ENCODE measurements around the gene S100A12.
"Not testable (repeated sequence)": the region's sequence is repeated elsewhere in the genome, so short reads cannot be mapped to it uniquely, and the experiment has no call there.

S100A12 gene

DNA sequence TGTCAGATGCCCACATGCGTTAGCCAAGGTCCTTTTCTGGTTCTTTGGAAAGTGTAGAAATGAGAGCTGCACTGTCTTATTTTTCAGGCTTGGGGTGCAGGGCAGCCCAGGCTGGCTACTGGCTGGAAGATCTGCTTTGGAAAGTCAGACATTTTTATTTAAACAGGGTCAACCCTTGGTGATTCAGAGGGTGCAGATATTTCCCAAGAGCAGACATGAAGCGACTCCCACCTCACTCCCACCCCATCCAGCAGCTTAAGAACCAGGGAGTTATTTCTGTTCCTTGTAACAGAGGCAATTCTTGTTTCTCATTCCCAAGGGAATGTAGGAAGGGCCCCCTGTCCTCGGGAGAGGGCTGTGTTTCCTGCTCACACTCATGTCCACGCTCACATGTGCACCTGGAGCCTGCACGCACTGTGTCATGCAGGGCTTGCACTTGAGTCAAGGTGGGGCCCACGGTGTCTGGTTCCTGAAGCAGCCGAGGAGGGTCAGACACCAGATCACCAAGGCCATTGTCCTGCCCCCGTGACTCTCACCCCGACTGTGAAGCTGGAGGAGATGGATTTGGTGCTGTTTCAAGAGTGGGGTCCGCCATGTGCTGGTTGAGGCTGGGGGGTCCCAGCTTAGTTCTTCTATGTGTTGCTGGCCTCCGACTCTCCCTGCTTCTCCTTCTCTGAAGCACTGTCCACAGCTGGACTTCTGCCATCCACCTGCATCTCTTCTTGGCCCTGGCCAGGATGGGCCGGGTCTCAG is 41.9 kb upstream of the S100A12 start:
- no peak for TF ChIP-seq EZH2phosphoT487 (IDR thresholded peaks at IDR 0.05; ENCODE audit: borderline replicate concordance, low read length)
- TF ChIP-seq, protein P1, sequence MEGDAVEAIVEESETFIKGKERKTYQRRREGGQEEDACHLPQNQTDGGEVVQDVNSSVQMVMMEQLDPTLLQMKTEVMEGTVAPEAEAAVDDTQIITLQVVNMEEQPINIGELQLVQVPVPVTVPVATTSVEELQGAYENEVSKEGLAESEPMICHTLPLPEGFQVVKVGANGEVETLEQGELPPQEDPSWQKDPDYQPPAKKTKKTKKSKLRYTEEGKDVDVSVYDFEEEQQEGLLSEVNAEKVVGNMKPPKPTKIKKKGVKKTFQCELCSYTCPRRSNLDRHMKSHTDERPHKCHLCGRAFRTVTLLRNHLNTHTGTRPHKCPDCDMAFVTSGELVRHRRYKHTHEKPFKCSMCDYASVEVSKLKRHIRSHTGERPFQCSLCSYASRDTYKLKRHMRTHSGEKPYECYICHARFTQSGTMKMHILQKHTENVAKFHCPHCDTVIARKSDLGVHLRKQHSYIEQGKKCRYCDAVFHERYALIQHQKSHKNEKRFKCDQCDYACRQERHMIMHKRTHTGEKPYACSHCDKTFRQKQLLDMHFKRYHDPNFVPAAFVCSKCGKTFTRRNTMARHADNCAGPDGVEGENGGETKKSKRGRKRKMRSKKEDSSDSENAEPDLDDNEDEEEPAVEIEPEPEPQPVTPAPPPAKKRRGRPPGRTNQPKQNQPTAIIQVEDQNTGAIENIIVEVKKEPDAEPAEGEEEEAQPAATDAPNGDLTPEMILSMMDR (IDR thresholded peaks at IDR 0.05; ENCODE audit: low read depth, low read length, poor library complexity, severe bottlenecking): no peak
- Histone ChIP-seq H3K27me3 (ENCODE audit: control insufficient read depth, low read length) (no peaks in the 10 kb centered on the region), H3K36me3 (ENCODE audit: control insufficient read depth, low read length) (no peaks in the 10 kb centered on the region), H3F3A (ENCODE audit: control insufficient read depth, insufficient read depth) (no peaks in the 10 kb centered on the region), H3K9me3 (ENCODE audit: control insufficient read depth, insufficient read depth, low read length) (no peaks in the 10 kb centered on the region), H3K4me1 (ENCODE audit: control insufficient read depth, low read length) (peaks cover 6% of the 10 kb centered on the region), H4K20me1 (ENCODE audit: control insufficient read depth, insufficient read depth, low read depth, low read length) (no peaks in the 10 kb centered on the region), H3K9me2 (replicated peaks; ENCODE audit: control insufficient read depth, low read length) (no peaks in the 10 kb centered on the region), H3K79me2 (ENCODE audit: control insufficient read depth, low read length) (no peaks in the 10 kb centered on the region), H3K27ac (ENCODE audit: low read depth, low read length) (no peak overlapping the region), H3K4me2 (ENCODE audit: low read length) (no peak overlapping the region), H3K4me3 (ENCODE audit: low read length) (no peak overlapping the region)

DNA sequence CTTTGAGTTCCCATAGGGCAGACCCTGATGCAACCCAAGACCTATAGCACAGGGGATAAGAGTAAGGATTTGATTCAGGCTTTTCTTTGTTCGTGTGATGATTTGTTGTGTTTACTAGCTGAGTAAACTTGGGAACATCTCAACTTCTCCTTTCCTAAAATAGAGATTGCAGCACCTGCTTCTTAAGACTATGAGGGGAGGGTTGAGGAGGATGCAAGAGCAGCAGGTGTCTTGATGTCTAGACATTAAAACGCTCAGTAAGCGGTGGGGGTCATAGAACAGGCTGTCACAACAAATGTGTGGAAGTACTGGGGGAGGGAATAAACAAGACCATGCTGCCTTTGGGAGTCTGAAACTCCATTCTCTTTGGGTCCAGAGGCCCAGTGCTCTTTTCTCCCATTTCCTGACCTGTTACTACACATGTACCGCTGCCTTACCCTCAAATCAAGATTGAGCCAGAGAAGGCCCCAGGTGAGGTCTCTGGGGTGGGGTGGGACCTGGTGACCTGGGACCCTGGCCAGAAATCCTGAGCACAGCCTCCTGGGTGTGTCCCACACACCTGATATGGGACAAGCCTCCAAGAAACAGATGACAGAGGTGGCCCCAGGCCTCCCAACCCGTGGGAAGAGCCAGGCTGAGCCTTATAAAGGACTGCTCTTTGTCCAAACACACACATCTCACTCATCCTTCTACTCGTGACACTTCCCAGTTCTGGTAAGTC is 40.6 kb upstream of the S100A12 start, which contains the start of gene S100A7A:
Gene S100A7A (plus strand): TSS at position 671 of the 721 bp plus-strand sequence. CDS start 1,563 bp downstream, outside the sequence.
- no peaks in the 10 kb centered on the region for H3K79me2 ChIP-seq (ENCODE audit: control insufficient read depth, low read length)
- no peaks in the 10 kb centered on the region for H4K20me1 ChIP-seq (ENCODE audit: control insufficient read depth, insufficient read depth, low read depth, low read length)
- no peak within 1 kb of the TSS for H3K4me3 ChIP-seq (ENCODE audit: low read length)
- H3K4me2 ChIP-seq (ENCODE audit: low read length): no peak within 1 kb of the TSS
- TF ChIP-seq, protein P1 (IDR thresholded peaks at IDR 0.05; ENCODE audit: low read depth, low read length, poor library complexity, severe bottlenecking): no peak
- no peak for TF ChIP-seq EZH2phosphoT487 (IDR thresholded peaks at IDR 0.05; ENCODE audit: borderline replicate concordance, low read length)
- H3K4me1 ChIP-seq (ENCODE audit: control insufficient read depth, low read length): peaks cover 6% of the 10 kb centered on the region
- no peaks in the 10 kb centered on the region for H3F3A ChIP-seq (ENCODE audit: control insufficient read depth, insufficient read depth)
- no peaks in the 10 kb centered on the region for H3K9me3 ChIP-seq (ENCODE audit: control insufficient read depth, insufficient read depth, low read length)
- no peaks in the 10 kb centered on the region for H3K9me2 ChIP-seq (replicated peaks; ENCODE audit: control insufficient read depth, low read length)
- H3K27ac ChIP-seq (ENCODE audit: low read depth, low read length): no peak within 1 kb of the TSS
- no peaks in the 10 kb centered on the region for H3K36me3 ChIP-seq (ENCODE audit: control insufficient read depth, low read length)
- no peaks in the 10 kb centered on the region for H3K27me3 ChIP-seq (ENCODE audit: control insufficient read depth, low read length)

DNA sequence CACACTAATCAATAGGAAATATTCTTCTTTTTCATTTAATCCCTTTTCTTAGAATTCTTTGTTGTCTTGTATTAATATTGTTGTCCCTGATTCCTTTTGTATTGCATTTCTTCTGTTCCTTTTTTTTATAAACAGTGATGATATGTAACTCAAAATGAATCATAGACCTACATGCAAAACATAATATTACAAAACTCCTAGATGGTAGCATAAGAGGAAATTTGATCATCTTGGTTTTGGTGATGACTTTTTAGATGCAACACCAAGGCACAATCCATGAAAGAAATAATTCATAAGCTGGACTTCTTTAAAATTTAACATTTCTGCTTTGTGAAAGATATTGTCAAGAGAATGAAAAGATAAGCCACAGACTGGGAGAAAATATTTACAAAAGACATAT is 38.5 kb upstream of the S100A12 start:
- H3F3A ChIP-seq (ENCODE audit: control insufficient read depth, insufficient read depth); H3K79me2 ChIP-seq (ENCODE audit: control insufficient read depth, low read length); H3K4me1 ChIP-seq (ENCODE audit: control insufficient read depth, low read length); H3K36me3 ChIP-seq (ENCODE audit: control insufficient read depth, low read length); H4K20me1 ChIP-seq (ENCODE audit: control insufficient read depth, insufficient read depth, low read depth, low read length); H3K27ac ChIP-seq (ENCODE audit: low read depth, low read length); H3K9me2 ChIP-seq (replicated peaks; ENCODE audit: control insufficient read depth, low read length); H3K9me3 ChIP-seq (ENCODE audit: control insufficient read depth, insufficient read depth, low read length); H3K4me2 ChIP-seq (ENCODE audit: low read length); H3K27me3 ChIP-seq (ENCODE audit: control insufficient read depth, low read length); H3K4me3 ChIP-seq (ENCODE audit: low read length): not testable (repeated sequence)

DNA sequence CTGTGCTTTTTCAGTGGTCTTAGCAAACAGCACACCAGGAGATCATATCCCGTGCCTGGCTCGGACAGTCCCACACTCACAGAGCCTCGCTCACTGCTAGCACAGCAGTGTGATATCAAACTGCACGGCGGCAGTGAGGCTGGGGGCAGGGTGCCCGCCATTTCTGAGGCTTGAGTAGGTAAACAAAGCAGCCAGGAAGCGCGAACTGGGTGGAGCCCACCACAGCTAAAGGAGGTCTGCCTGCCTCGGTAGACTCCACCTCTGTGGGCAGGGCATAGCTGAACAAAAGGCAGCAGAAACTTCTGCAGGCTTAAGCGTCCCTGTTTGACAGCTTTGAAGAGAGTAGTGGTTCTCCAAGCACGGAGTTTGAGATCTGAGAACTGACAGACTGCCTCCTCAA is 31.9 kb upstream of the S100A12 start:
- H3F3A ChIP-seq (ENCODE audit: control insufficient read depth, insufficient read depth); H3K27me3 ChIP-seq (ENCODE audit: control insufficient read depth, low read length); H3K9me2 ChIP-seq (replicated peaks; ENCODE audit: control insufficient read depth, low read length); H3K79me2 ChIP-seq (ENCODE audit: control insufficient read depth, low read length); H4K20me1 ChIP-seq (ENCODE audit: control insufficient read depth, insufficient read depth, low read depth, low read length); H3K9me3 ChIP-seq (ENCODE audit: control insufficient read depth, insufficient read depth, low read length); H3K4me2 ChIP-seq (ENCODE audit: low read length); H3K4me1 ChIP-seq (ENCODE audit: control insufficient read depth, low read length); H3K4me3 ChIP-seq (ENCODE audit: low read length); H3K36me3 ChIP-seq (ENCODE audit: control insufficient read depth, low read length); H3K27ac ChIP-seq (ENCODE audit: low read depth, low read length): not testable (repeated sequence)

DNA sequence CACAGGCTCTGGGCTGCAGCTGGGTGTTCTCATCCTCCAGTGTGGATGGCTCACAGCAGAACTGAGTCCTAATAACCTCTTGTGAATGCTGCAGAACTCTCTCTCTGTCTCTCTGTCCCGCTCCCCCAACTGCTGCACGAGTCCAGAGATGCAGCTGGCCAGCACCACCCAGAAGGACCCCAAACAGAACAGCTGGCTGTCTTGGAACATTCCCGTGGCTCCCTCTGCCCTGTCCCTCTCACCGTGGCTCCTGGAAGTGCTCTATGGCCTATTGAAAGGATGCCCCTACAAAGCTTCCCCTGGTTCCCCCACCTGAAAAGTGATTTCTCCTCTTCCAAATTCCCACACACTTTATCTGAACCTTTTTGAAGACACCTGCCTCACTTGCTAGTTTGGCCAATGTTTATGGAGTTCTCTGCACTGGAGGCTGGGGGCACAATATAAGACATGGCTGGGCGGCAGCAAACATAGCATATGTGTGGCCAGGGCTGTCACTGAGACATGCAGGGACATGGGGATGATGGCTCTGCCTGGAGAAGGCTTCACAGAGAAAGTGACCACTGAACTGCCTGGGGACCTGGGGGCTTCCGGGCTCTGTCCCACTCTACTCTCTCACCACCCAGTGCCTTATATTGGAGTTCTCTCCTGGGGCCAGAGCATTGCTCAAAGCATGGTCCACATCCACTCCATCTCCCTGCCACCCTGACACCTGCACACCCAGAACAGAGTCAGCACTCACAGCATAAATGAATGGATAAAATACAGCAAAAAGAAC is 30.6 kb upstream of the S100A12 start:
- H3K4me2 ChIP-seq (ENCODE audit: low read length); H4K20me1 ChIP-seq (ENCODE audit: control insufficient read depth, insufficient read depth, low read depth, low read length); H3K36me3 ChIP-seq (ENCODE audit: control insufficient read depth, low read length); H3K79me2 ChIP-seq (ENCODE audit: control insufficient read depth, low read length); H3K4me1 ChIP-seq (ENCODE audit: control insufficient read depth, low read length); H3K27ac ChIP-seq (ENCODE audit: low read depth, low read length); H3K9me3 ChIP-seq (ENCODE audit: control insufficient read depth, insufficient read depth, low read length); H3K4me3 ChIP-seq (ENCODE audit: low read length); H3K27me3 ChIP-seq (ENCODE audit: control insufficient read depth, low read length); H3K9me2 ChIP-seq (replicated peaks; ENCODE audit: control insufficient read depth, low read length); H3F3A ChIP-seq (ENCODE audit: control insufficient read depth, insufficient read depth): not testable (repeated sequence)
